CD4-positive, alpha-beta memory T cell (primary cell): ENCODE data around the gene CFD. TPM values are rescaled to one million over a fixed set of nuclear protein-coding genes. Genes with fewer than 3 reads are reported as not detected.

ENCODE experiments used
- CTCF ChIA-PET: fragments of 350-600 bp; sonication (Branson Sonifier 250); formaldehyde crosslinking; loops from one replicate; lab custom pipeline; 2021; ENCODE audit warnings: inconsistent platforms; ENCODE audit not compliant: partially characterized antibody; lab: Charles Lee
- POLR2A ChIA-PET: fragments of 350-600 bp; sonication (Branson Sonifier 250); formaldehyde crosslinking; loops from one replicate; lab custom pipeline; 2021; ENCODE audit not compliant: partially characterized antibody; lab: Charles Lee
- DNase-seq, 5 donors: peaks; one replicate each; pipeline versions ENCODE4 v3.0.0 to v3.0.0-alpha.2; 2020 to 2022; ENCODE audit warnings: mixed read lengths in 1 of 5
- H3K27ac ChIP-seq: one replicate; pipeline ENCODE4 v1.7.0; 2013; ENCODE audit warnings: low read depth, low read length
- H3K27me3 ChIP-seq: 2 replicates; pipeline ENCODE4 v1.7.0; 2013; ENCODE audit warnings: mild to moderate bottlenecking, low read length, moderate library complexity; ENCODE audit not compliant: insufficient read depth
- H3K36me3 ChIP-seq: 2 replicates; pipeline ENCODE4 v1.7.0; 2013; ENCODE audit warnings: mild to moderate bottlenecking, low read length, moderate library complexity; ENCODE audit not compliant: insufficient read depth
- H3K4me1 ChIP-seq: 2 replicates; pipeline ENCODE4 v1.7.0; 2013; ENCODE audit warnings: mild to moderate bottlenecking, low read length, moderate library complexity; ENCODE audit not compliant: insufficient read depth
- H3K4me3 ChIP-seq, 2 donors: one replicate each; pipeline ENCODE4 v1.7.0; 2013; ENCODE audit warnings: low read length in 2 of 2, mild to moderate bottlenecking in 1 of 2
- H3K9me3 ChIP-seq, 2 donors: one replicate each; pipeline ENCODE4 v1.7.0; 2013; ENCODE audit warnings: low read length in 2 of 2, control low read depth in 1 of 2; ENCODE audit not compliant: control insufficient read depth in 1 of 2
- H3K27ac Mint-ChIP-seq, 7 donors: one replicate each; pipeline ENCODE4 v1.8.0; 2020 to 2021; ENCODE audit warnings: mixed read lengths in 7 of 7, mild to moderate bottlenecking in 6 of 7, inconsistent platforms in 3 of 7, moderate library complexity in 3 of 7
- H3K27me3 Mint-ChIP-seq, 2 donors: one replicate each; pipeline ENCODE4 v1.8.0; 2020 to 2021; ENCODE audit warnings: mixed read lengths in 2 of 2
- H3K36me3 Mint-ChIP-seq, 2 donors: one replicate each; pipeline ENCODE4 v1.8.0; 2020 to 2021; ENCODE audit warnings: mixed read lengths in 2 of 2, inconsistent platforms in 1 of 2, mild to moderate bottlenecking in 1 of 2
- H3K4me1 Mint-ChIP-seq, 4 donors: one replicate each; pipeline ENCODE4 v1.8.0; 2020 to 2021; ENCODE audit warnings: mixed read lengths in 4 of 4, mild to moderate bottlenecking in 1 of 4
- H3K4me3 Mint-ChIP-seq, 8 donors: one replicate each; pipeline ENCODE4 v1.8.0; 2020 to 2021; ENCODE audit warnings: mixed read lengths in 8 of 8, mild to moderate bottlenecking in 7 of 8, moderate library complexity in 6 of 8, inconsistent platforms in 3 of 8
- H3K9me3 Mint-ChIP-seq, 8 donors: one replicate each; pipeline ENCODE4 v1.8.0; 2020 to 2021; ENCODE audit warnings: mixed read lengths in 8 of 8, mild to moderate bottlenecking in 5 of 8, inconsistent platforms in 3 of 8, moderate library complexity in 1 of 8
- intact Hi-C: fragments of 100-400 bp; cut with micrococcal nuclease; formaldehyde crosslinking; loops from one replicate; pipeline ENCODE4 v1.15.1; 2023
- polyA plus RNA-seq, 2 donors: library from polyadenylated mRNA; unstranded; fragments of 300-500 nt; fragmentation: Illumina TruSeq; gene quantifications; one replicate each; pipeline ENCODE4 v1.2.3, GENCODE V29; 2021
- total RNA-seq, 2 experiments: library from RNA; stranded (reverse); gene quantifications; one replicate each; pipeline ENCODE4 v1.2.3, GENCODE V29; 2021

Gene CFD
- total and polyA plus RNA-seq, 4 experiments from 2014 or later: 0.91 to 4.8 (median 1.1) TPM; not detected in 1

DNA sequence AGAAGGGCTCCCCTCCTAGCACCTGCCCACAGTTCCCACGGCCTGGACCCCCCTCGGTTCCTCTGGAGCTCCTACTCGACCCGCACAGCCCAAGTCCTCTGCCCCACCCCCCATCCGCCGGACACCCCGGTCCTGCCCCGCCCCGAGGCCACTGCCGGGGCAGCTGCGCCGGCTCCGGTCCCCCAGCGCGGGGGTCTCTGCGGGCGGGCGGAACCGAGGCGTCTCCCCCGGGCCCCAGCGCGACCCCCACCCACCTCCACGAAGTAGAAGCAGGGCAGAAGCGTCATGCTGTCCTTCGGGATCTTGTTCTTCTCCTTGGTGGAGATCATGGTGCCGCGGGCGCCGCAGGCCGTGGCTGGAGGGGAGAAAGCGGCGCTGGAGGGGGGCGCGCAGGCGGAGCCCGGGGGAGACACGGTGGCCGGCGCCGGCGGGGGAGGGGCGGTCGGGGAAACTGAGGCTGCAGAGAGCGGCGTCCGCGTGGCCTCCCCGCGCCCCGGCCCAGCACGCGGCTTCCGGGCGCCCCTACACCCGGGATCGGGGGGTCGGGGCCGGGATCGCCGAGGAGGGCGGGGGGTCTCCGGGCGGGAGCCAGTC, 38.1 kb upstream of the CFD start:
- Mint-ChIP-seq H3K27ac (no peak overlapping the region), H3K9me3 (peaks cover 0 to 5% (median 0%) of the 10 kb centered on the region in 8 donors), H3K27me3 (peaks cover 4 to 7% of the 10 kb centered on the region in 2 donors), H3K4me1 (peaks cover 0 to 3% (median 0%) of the 10 kb centered on the region in 4 donors), H3K36me3 (peaks cover 0 to 2% of the 10 kb centered on the region in 2 donors), H3K4me3 (no peak overlapping the region)
- CTCF ChIA-PET: no interaction called here
- POLR2A ChIA-PET: no interaction called here
- Histone ChIP-seq H3K4me3 (no peak overlapping the region), H3K36me3 (no peaks in the 10 kb centered on the region), H3K9me3 (no peaks in the 10 kb centered on the region), H3K27me3 (no peaks in the 10 kb centered on the region), H3K27ac (no peak overlapping the region), H3K4me1 (no peaks in the 10 kb centered on the region)
- intact Hi-C loops: no loop called here
- no peak for DNase-seq

DNA sequence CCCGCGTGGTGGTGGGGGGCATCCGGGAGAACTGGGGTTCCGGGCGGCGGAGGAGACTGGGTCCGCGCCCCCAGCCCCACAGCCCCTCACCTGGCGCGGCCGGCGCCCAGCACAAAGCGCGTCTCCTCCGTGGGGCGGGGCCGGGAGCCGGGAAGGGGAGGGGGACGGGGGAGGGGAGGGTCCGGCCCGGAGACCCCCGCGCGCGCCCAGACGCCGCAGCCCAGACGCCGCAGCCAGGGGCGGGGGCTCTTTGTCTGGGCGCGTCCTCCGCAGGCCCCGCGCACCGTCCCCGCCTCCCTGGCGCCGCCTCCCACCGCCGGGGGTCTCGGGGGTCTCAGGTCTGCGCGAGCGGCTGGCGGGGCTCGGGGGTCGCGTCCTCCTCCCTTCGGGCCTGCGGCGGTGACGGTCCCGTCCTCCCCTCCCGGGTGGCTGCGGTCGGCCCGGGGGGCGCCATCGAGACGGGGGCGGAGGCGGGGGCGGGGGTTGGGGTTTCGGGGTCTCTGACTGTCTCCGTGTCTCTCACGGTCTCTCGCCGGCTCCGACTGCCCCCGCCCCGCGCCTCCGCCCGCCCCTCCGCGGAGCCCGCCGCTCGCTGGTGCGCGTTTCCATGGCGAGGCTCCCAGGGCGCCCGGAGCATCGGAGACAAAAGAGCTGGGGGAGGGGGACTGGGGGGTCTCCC, 37.5 kb upstream of the CFD start, which contains the start of gene PLPPR3:
PLPPR3 (minus strand) TSS at position 131 of the 679 bp plus-strand sequence. CDS start 396 bp downstream, outside the sequence.
- peaks cover 0 to 4% (median 0%) of the 10 kb centered on the region in 8 donors for H3K9me3 Mint-ChIP-seq
- Histone ChIP-seq H3K27ac (no peak within 1 kb of the TSS), H3K9me3 (no peaks in the 10 kb centered on the region), H3K27me3 (no peaks in the 10 kb centered on the region), H3K36me3 (no peaks in the 10 kb centered on the region), H3K4me1 (no peaks in the 10 kb centered on the region), H3K4me3 (no peak within 1 kb of the TSS)
- peaks cover 4 to 7% of the 10 kb centered on the region in 2 donors for H3K27me3 Mint-ChIP-seq
- peak within 1 kb of the TSS in 1 of 7 donors; percentile 57 for H3K27ac Mint-ChIP-seq
- H3K4me1 Mint-ChIP-seq: no peaks in the 10 kb centered on the region
- ChIA-PET POLR2A (no interaction called here), CTCF (no interaction called here)
- no peaks in the 10 kb centered on the region for H3K36me3 Mint-ChIP-seq
- peak within 1 kb of the TSS in 1 of 8 donors; percentile 6 for H3K4me3 Mint-ChIP-seq
- intact Hi-C loops: no loop called here
- no peak for DNase-seq

DNA sequence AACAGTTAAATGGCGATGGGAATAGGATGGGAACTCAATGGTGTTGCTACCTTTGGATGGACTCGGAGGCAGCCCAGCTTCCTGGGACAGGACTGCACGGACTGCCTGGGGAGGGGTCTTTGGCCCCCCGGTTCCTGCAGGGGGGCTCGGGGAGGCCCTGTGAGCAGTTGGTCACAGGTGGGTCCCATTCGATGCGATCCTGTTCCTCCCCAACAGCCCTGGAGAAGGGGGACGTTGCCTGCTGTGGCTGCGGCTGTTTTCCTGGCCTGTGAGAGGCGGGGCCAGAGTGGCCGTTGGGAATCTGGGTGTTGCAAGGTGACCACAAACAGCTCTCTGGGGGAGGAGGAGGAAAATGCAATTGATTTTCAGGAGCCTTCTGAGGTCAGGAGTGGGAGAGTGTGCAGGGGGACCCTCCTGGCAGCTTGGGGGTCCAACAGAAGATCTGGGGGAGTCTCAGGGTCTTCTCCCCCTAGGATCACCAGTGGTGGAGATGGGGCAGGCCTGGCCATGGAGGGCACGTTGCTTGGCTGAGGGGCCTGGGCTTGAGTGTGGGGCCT, 35.8 kb upstream of the CFD start:
- no peaks in the 10 kb centered on the region for H3K27me3 ChIP-seq
- Mint-ChIP-seq H3K27me3 (peaks cover 4 to 7% of the 10 kb centered on the region in 2 donors), H3K27ac (peak overlapping the region in 2 of 7 donors; percentile 12 to 57), H3K36me3 (no peaks in the 10 kb centered on the region), H3K4me1 (no peaks in the 10 kb centered on the region), H3K4me3 (no peak overlapping the region), H3K9me3 (no peaks in the 10 kb centered on the region)
- H3K4me1 ChIP-seq: no peaks in the 10 kb centered on the region
- CTCF ChIA-PET: no interaction called here
- intact Hi-C loops: no loop called here
- no peaks in the 10 kb centered on the region for H3K36me3 ChIP-seq
- POLR2A ChIA-PET: no interaction called here
- H3K27ac ChIP-seq: no peak overlapping the region
- H3K9me3 ChIP-seq: no peaks in the 10 kb centered on the region
- DNase-seq: no peak
- H3K4me3 ChIP-seq: no peak overlapping the region

DNA sequence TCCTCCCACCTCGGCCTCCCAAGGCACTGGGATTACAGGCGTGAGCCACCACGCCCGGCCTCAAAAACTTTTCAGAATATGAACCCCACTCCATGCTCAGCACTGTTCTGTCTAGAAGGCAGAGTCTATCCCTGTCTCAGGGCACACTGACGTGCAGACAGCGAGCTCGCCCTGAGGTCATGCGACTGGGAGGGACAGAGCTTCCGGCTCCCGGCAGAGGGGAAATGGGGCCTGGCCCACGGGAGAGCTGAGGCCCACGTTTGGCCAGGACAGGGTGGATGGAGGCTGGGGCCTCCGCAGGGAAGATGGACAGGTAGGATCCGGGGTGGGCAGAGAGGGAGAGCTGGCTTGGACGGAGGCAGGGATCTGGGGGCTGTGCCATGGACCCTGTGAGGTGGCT, 34.6 kb upstream of the CFD start:
- no peak for DNase-seq
- ChIA-PET POLR2A (no interaction called here), CTCF (no interaction called here)
- Mint-ChIP-seq H3K9me3 (no peaks in the 10 kb centered on the region), H3K27ac (no peak overlapping the region), H3K36me3 (no peaks in the 10 kb centered on the region), H3K27me3 (peaks cover 4 to 7% of the 10 kb centered on the region in 2 donors), H3K4me3 (no peak overlapping the region), H3K4me1 (no peaks in the 10 kb centered on the region)
- no peaks in the 10 kb centered on the region for H3K4me1 ChIP-seq
- intact Hi-C loops: no loop called here
- H3K27me3 ChIP-seq: no peaks in the 10 kb centered on the region
- no peak overlapping the region for H3K4me3 ChIP-seq
- H3K27ac ChIP-seq: no peak overlapping the region
- H3K9me3 ChIP-seq: no peaks in the 10 kb centered on the region
- H3K36me3 ChIP-seq: no peaks in the 10 kb centered on the region

DNA sequence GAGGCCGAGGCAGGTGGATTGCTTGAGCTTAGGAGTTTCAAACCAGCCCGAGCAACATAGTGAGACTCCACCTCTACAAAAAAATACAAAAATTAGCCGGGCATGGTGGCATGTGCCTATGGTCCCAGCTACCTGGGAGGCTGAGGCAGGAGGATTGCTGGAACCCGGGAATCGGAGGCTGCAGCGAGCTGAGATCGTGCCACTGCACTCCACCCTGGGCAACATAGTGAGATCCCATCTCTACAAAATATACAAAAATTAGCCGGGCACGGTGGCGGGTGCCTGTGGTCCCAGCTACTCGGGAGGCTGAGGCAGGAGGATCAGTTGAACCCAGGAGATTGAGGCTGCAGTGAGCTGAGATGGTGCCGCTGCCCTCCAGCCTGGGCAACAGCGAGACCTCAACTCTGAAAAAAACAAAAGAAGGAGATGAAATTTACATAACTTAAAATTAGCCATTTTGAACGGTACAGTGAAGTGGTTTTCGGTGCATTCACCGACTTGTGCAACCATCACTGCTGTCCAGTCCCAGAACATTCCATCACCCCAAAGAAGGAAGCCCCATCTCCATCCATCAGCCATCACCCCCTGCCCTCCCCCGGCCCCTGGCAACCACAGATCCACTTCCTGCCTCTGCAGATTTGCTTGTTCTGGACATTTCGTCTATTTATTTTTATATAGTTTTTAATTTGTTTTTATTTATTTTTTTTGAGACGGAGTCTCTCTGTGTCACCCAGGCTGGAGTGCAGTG, 33.4 kb upstream of the CFD start:
- H3K4me3 ChIP-seq: no peak overlapping the region
- POLR2A ChIA-PET: interaction anchor here (0.6 kb wide), 1 partner anchor 85 kb away, joined by 3 read pairs; no protein-coding TSS in a partner anchor
- no peaks in the 10 kb centered on the region for H3K27me3 ChIP-seq
- no peak overlapping the region for H3K27ac ChIP-seq
- H3K9me3 ChIP-seq: no peaks in the 10 kb centered on the region
- Mint-ChIP-seq H3K27ac (no peak overlapping the region), H3K4me1 (no peaks in the 10 kb centered on the region), H3K27me3 (peaks cover 4 to 7% of the 10 kb centered on the region in 2 donors), H3K4me3 (no peak overlapping the region), H3K36me3 (no peaks in the 10 kb centered on the region), H3K9me3 (no peaks in the 10 kb centered on the region)
- CTCF ChIA-PET: no interaction called here
- DNase-seq: no peak
- intact Hi-C loops: no loop called here
- H3K36me3 ChIP-seq: no peaks in the 10 kb centered on the region
- H3K4me1 ChIP-seq: no peaks in the 10 kb centered on the region

DNA sequence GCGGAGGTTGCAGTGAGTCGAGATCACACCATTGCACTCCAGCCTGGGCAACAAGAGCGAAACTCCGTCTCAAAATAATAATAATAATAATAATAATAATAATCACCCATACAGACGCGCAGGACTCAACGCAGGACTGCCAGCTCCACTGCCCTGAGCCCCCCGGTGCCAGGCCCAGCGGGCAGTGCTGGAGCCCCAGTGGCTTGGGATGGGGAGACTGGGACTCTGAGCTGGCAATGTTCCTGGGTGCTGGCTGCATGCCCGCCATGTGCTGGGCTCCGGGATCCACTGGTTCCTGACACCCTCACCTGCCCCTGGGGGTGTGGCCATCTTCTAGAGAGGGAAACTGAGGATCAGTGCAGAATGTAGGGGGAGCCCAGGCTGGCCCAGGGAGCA, 32.2 kb upstream of the CFD start:
- Mint-ChIP-seq H3K36me3 (no peaks in the 10 kb centered on the region), H3K27me3 (peaks cover 4 to 7% of the 10 kb centered on the region in 2 donors), H3K27ac (no peak overlapping the region), H3K9me3 (no peaks in the 10 kb centered on the region), H3K4me1 (no peaks in the 10 kb centered on the region), H3K4me3 (no peak overlapping the region)
- no peaks in the 10 kb centered on the region for H3K36me3 ChIP-seq
- ChIA-PET CTCF (no interaction called here), POLR2A (no interaction called here)
- H3K4me1 ChIP-seq: no peaks in the 10 kb centered on the region
- H3K9me3 ChIP-seq: no peaks in the 10 kb centered on the region
- H3K27me3 ChIP-seq: no peaks in the 10 kb centered on the region
- intact Hi-C loops: no loop called here
- no peak for DNase-seq
- H3K4me3 ChIP-seq: no peak overlapping the region
- no peak overlapping the region for H3K27ac ChIP-seq

DNA sequence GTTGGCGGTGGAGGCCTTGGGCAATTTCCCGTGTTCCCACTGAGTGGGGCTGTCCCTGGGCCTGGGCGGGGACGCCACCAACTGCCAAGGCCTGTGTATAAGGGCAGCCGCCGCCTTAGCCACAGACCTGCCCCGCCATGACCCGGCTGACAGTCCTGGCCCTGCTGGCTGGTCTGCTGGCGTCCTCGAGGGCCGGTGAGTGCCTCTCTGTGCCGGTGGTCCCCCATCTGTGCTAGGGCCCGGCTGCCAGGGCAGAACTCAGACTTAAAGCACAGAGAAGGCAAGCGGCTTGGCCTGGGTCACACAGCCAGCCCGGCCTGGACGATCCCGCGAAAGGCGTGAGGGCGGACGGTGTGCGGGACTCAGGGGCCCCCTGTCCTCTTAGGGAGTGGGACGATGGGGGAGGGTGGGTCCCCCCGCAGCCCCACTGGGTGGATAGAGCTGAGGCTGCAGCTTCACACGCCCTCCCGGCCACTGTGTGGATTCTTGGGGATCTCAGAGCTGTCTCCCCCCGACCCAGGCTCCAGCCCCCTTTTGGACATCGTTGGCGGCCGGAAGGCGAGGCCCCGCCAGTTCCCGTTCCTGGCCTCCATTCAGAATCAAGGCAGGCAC, 31.6 kb upstream of the CFD start, which contains the start of gene AZU1:
AZU1 (plus strand) TSS at position 128 of the 612 bp plus-strand sequence; CDS start at position 138, 10 bp downstream.
- intact Hi-C loops: no loop called here
- Histone ChIP-seq H3K27me3 (no peaks in the 10 kb centered on the region), H3K9me3 (no peaks in the 10 kb centered on the region), H3K36me3 (no peaks in the 10 kb centered on the region), H3K4me1 (no peaks in the 10 kb centered on the region), H3K27ac (no peak within 1 kb of the TSS), H3K4me3 (no peak within 1 kb of the TSS)
- Mint-ChIP-seq H3K27ac (no peak within 1 kb of the TSS), H3K4me1 (no peaks in the 10 kb centered on the region), H3K9me3 (no peaks in the 10 kb centered on the region), H3K4me3 (no peak within 1 kb of the TSS), H3K36me3 (no peaks in the 10 kb centered on the region), H3K27me3 (peaks cover 4 to 5% of the 10 kb centered on the region in 2 donors)
- ChIA-PET POLR2A (no interaction called here), CTCF (no interaction called here)
- no peak for DNase-seq
